Activated T-cell treated with anti-CD3 and anti-CD28 coated beads for 48 hours (primary cell): Measurements from ENCODE around the gene KNSTRN.

Experiments used
- DNase-seq: peaks from one replicate; pipeline ENCODE4 v3.0.0-alpha.2; 2020; ENCODE audit warnings: low read depth

Gene KNSTRN

DNA sequence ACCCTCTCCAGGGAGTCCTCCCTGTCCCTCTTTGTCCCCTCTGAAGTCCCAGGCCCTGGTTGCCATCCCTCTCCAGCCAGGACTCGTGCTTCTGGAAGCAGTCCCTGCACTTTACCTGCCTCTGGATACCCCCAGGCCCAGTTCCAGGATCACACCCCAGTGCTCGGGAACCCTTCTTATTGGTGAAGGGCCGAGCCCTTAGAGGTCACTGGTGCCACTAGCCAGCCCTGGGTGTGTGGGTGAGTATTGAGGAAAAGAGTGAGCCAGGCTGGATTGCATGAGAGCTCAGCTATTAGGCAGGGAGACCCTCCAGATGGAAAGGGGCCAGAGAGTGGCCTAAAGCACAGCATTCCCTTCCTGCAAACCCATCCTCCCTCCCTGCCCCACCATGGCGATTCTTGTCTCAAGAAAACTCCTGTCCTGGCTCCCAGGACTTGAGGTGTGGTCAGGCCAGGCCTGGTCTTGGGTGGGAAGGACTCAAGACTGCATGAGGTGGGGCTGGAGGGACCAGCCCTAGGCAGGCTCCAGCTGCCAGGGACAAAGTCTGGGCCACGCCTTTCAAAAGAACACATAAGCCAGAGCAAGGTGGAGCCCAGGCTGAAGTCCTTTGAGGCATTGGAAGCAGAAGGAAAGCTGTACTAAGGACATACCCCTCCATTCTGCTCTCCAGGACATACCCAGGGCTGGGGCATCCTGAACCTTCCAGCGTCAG is 36.5 kb upstream of the KNSTRN start:
- no peak for DNase-seq

DNA sequence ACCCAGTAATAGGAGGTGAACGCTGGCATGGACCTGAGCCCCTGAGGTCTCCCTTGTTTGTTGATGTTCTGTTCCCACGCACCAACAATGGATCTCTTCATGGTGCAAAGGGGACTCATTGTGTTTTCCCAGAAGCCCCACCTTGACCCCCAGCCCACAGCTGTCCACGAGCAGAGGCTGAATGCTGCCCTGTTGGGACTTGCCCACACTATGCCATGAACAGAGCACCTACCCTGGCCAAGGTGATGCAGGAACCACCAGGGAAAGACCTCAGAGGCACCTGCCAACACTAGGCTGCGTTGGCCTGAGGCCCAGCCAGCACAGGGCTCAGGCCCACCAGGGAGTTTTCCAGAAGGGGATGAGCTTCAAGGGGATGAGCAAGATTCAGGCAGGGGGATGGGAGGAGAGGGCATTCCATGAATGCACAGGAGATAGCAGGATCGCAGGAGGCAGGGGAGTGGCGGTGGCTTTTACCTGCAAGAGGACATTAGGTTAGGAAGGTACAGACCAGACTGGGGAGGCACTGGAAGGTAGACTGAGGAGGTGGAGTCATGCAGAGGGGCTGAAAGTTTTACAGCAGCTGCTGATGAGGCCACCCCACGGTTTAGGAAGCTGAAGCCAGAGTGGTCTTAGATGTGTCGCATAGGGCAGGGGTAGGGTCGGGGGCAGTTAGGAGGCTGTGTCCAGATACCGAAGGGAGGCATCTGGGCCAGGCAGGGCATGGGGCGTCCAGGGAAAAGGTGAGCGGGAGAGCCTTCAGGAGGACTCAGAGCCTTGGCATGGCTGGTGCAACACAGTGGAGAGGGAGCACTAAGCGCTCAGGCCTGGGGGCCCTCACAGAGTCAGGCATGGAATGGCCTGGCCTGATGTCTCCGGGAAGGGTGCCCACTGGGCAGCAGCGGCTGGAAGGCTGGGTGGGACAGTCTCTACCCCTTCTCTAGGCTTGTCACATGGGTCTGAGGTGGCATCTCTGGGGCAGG is 35.7 kb upstream of the KNSTRN start:
- DNase-seq, result no peak

GRCh38 chr15:40347559-40348473 is 34.7 kb upstream of the KNSTRN start:
- no peak for DNase-seq

- DNase-seq, result no peak
Measured at GRCh38 chr15:40348474-40348870, 34.0 kb upstream of the KNSTRN start.

- DNase-seq, result no peak
Measured at GRCh38 chr15:40349163-40349562, 33.4 kb upstream of the KNSTRN start.

DNA sequence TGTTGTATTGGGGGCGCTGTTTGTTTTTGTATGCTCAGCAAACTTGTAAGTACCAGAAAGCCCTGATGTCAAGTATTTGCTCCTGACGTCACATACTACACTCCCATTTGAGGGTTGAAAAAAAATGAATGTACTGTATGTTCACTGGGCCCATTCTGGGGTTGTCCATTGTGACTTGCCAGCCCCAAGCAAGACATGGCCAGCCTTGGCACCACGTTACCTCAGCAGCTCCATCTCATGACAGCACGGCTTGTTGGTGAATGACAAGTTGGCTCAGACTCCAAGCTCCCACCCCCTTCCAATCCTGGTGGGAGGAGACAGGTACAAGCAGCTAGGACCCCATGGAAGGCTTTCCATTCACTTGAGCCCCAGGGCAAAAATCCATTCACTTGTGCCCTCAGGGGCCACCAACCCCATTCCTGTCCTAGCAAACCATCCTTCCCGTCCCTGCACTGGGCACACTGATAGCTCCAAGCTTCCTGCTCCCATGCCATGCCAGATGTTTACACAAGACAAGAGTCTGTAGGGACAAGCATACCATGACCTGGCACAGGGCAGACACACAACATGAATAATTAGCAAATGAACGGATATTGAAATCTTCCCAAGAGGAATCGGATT is 30.1 kb upstream of the KNSTRN start:
- no peak for DNase-seq

DNA sequence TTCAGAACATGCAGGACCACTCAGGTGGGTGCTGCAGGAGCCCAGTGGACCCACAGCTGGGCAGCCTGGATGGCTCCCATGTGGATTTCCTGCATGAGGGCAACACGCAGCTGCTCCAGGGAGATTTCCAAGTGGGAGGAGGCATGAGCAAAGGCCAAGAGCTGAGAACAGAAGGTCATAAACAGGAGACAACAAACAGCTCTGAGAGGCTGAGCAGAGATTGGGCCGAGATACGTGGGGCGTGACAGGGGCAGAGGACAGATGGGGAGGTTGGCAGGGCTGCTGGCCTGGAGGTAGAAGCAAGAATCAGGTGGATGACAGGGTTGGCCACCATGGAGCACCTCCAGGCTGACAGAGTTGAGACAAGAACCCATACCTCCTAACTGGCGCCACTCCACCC is 28.8 kb upstream of the KNSTRN start:
- DNase-seq, result no peak

DNA sequence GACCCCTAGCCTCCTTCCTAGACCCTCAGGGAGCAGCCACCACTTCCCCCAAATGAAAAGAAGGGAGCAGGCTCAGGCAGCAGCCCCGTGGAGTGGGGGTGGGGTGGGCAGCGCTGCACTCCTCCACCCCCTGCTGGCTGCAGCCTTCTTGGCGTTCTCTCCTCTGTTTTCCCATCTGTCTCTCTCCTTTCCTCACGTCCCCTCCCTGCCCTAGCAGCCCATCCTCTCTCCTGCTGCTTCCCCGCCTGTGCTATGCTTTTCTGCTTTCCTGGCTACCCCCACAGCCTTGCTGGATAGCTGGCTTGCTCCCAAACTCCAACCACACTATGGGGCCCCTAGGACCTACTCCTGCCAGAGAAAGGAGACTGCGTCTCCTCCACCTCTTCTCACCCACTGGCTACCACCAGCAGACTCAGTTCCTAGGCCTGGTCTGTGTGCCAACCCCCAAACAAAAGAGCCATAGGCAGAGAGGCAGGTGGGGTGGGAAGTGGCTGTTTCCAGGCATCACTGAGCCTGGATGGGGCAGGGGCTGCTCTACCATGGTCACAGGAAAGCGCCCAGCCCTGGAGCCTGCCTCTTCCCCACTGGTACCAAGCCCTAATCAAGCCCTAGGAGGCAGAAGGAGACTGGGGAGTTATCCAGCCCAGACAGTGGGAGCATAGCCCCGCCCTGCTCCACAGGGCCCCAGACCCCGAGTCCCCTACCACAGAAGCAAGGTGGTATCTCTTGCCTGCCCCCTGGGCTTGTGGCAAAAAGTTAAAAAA is 27.9 kb upstream of the KNSTRN start:
- DNase-seq, result no peak

GRCh38 chr15:40355976-40356585 is 26.4 kb upstream of the KNSTRN start:
- DNase-seq, result no peak

- DNase-seq, result no peak
Measured at GRCh38 chr15:40357246-40357645, 25.3 kb upstream of the KNSTRN start.

DNA sequence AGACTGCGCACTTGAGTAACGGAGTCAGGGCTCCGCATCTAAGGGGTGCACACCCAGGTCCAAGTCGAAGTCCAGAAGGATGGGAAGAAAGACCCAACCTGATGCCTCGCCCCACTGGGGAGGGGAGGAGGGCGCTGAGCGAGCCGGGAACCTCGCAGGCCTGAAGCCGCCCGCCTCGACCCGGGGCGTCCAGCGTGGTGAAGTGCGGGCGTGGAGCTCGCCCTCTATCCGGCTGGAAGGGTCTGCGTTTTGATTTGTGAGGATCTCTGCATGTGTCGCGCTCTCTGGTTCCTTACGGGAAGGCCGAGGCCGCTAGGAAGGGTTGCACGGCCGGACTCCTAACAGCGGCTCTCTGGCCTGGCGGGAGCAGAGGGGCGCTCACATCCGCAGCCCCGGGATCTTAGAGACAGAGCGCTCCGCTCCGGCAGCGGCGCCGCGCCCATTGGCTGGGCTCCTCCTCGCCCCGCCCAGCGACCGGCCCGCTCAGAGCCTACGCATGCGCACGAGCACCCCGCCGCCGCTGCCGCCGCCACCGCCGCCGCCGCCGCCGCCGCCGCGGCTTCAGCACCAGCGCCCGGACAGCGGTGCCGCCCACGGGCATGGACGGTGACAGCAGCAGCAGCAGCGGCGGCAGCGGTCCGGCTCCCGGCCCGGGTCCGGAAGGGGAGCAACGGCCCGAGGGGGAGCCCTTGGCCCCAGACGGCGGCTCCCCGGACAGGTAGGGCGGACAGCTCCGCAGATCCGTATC is 24.6 kb upstream of the KNSTRN start, which contains the start of gene DISP2:
Gene DISP2 (plus strand): TSS at position 497 of the 748 bp plus-strand sequence. CDS start 103 bp downstream, at position 600.
- peak; percentile 91 for DNase-seq

DNA sequence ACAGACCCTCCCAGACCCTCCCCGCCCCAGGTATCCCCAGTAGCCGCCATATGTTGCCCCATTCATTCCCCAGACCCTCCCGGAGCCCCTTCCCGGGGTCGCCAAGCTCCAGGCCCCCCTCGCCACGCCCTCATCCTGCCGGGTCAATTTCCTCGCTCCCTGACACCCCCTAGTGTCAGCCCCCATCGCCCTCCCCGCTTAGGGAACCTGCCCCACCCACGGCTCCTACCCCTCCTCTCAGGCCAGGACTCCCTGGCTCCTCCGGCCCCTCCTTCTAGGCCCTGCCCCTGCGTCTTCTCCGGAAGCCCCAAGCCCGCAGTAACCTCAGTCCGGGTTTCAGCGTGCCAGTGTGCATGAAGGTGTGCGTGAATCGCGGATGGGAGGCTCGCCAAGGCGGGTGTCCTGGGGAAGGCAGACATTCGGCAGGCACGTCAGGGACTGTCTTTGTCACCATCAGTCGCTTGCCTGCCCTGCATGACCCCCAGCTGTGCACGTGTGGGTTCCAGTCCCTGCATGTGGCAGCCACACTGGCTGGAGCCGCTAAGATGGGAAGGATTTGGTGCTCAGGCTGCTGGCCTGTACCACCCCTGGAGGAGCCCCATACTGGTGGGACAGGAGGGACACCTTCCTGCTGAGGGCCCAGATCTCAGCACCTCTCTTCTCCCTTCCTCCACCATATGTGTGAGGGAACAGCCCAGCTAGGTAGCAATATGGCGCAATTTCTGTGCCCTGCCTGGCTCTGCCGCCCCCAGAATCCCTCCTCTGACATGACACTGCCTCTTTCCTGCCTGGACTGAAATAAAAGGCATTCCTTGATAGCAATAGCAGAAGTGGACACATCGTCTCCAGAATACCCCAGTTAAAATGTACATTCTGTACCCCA is 23.8 kb upstream of the KNSTRN start:
- DNase-seq, result no peak

- DNase-seq, result no peak
Measured at GRCh38 chr15:40360015-40360414, 22.5 kb upstream of the KNSTRN start.

- no peak for DNase-seq
Measured at GRCh38 chr15:40361640-40362039, 20.9 kb upstream of the KNSTRN start.

- no peak for DNase-seq
Measured at GRCh38 chr15:40363611-40364010, 18.9 kb upstream of the KNSTRN start.

DNA sequence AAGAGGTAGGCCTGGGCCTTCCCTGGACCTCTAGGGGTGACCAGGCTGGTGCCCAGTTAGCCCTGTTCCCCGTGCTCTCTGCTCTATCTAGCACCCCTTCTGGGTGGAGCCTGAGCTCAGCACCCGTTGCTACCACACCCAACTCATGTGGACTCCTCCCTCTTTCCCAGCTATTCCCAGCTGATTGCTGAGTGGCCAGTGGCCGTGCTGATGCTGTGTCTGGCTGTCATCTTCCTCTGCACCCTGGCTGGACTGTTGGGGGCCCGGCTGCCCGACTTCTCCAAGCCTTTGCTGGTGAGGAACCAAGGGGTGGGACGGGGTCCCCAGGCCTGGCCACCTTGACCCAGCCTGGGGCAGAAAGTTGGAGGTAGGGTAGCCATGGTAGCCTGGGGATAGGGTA is 18.3 kb upstream of the KNSTRN start:
- no peak for DNase-seq

DNA sequence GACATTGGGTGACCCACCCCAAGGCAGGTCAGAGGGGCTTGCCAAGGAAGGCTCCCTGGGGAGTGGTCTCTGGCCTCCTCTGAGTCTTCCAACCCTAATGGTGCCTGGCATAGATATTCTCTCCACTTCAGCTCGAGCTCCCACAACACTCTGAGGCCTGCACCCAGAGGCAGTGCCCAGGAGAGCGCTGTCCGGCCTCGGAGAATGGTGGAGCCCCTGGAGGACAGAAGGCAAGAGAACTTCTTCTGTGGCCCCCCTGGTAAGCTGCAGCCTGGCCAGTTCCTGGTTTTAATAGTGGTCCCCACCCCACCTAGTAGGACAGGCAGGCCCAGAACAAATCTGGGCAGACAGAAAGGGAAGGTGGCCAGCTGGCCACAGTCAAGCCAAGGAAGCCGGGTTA is 17.5 kb upstream of the KNSTRN start:
- DNase-seq, result no peak

GRCh38 chr15:40365624-40366456 is 16.7 kb upstream of the KNSTRN start:
- no peak for DNase-seq
